GM19240 (cell line): ENCODE results near the gene EEPD1.
"Not testable (repeated sequence)": the region's sequence is repeated elsewhere in the genome, so short reads cannot be mapped to it uniquely, and the experiment has no call there.

Experiments
- DNase-seq: peaks from one replicate; pipeline ENCODE4 v3.0.0; 2011; ENCODE audit warnings: low spot score; ENCODE audit not compliant: insufficient read length

EEPD1 gene

GRCh38 chr7:36253699-36254098 is 100.6 kb downstream of the EEPD1 start:
- DNase-seq: no peak

GRCh38 chr7:36258510-36259259 is 105.6 kb downstream of the EEPD1 start:
- DNase-seq: not testable (repeated sequence)

- no peak for DNase-seq
Measured at GRCh38 chr7:36260481-36260880, 107.4 kb downstream of the EEPD1 start.

- DNase-seq: no peak
Measured at GRCh38 chr7:36261019-36261754, 108.1 kb downstream of the EEPD1 start.

GRCh38 chr7:36262309-36263094 is 109.4 kb downstream of the EEPD1 start:
- DNase-seq: no peak

GRCh38 chr7:36263095-36263484 is 110.0 kb downstream of the EEPD1 start:
- no peak for DNase-seq

- no peak for DNase-seq
Measured at GRCh38 chr7:36264123-36264801, 111.2 kb downstream of the EEPD1 start.

- DNase-seq: no peak
Measured at GRCh38 chr7:36264913-36265516, 112.0 kb downstream of the EEPD1 start.

GRCh38 chr7:36265680-36266079 is 112.6 kb downstream of the EEPD1 start:
- no peak for DNase-seq

GRCh38 chr7:36266190-36266589 is 113.1 kb downstream of the EEPD1 start:
- DNase-seq: no peak

GRCh38 chr7:36266683-36267082 is 113.6 kb downstream of the EEPD1 start:
- DNase-seq: no peak

- DNase-seq: no peak
Measured at GRCh38 chr7:36272211-36272566, 119.1 kb downstream of the EEPD1 start.

- no peak for DNase-seq
Measured at GRCh38 chr7:36272567-36273269, 119.7 kb downstream of the EEPD1 start.

GRCh38 chr7:36273836-36274235 is 120.8 kb downstream of the EEPD1 start:
- DNase-seq: no peak

GRCh38 chr7:36275735-36276284 is 122.8 kb downstream of the EEPD1 start:
- DNase-seq: no peak

GRCh38 chr7:36276428-36277248 is 123.6 kb downstream of the EEPD1 start:
- no peak for DNase-seq

- DNase-seq: no peak
Measured at GRCh38 chr7:36277249-36277542, 124.1 kb downstream of the EEPD1 start.

GRCh38 chr7:36278069-36278619 is 125.1 kb downstream of the EEPD1 start:
- no peak for DNase-seq

GRCh38 chr7:36278620-36279172 is 125.6 kb downstream of the EEPD1 start:
- DNase-seq: no peak
